Nephron (organoid): ENCODE data around the gene KIF26B.
A peak's percentile ranks its signal among the peaks of the same experiment; 100 is the strongest.

Source experiments
- H3K27ac Mint-ChIP-seq, 3 experiments: 2 replicates each; pipeline ENCODE4 v1.8.0; 2020; ENCODE audit warnings: mixed read lengths in 3 of 3, mild to moderate bottlenecking in 2 of 3, moderate library complexity in 1 of 3
- H3K27me3 Mint-ChIP-seq: 2 replicates; pipeline ENCODE4 v1.8.0; 2021; ENCODE audit warnings: low read depth, mild to moderate bottlenecking, moderate library complexity, mixed read lengths
- H3K36me3 Mint-ChIP-seq: 2 replicates; pipeline ENCODE4 v1.8.0; 2020; ENCODE audit warnings: low read depth, mixed read lengths
- H3K4me1 Mint-ChIP-seq: 2 replicates; pipeline ENCODE4 v1.8.0; 2020; ENCODE audit warnings: mixed read lengths
- H3K4me3 Mint-ChIP-seq, 3 experiments: 2 replicates each; pipeline ENCODE4 v1.8.0; 2020; ENCODE audit warnings: mild to moderate bottlenecking in 3 of 3, mixed read lengths in 3 of 3, moderate library complexity in 2 of 3
- H3K9me3 Mint-ChIP-seq: 2 replicates; pipeline ENCODE4 v1.8.0; 2020; ENCODE audit warnings: mixed read lengths
- CTCF ChIP-seq, 3 experiments: fragments of 200-600 bp; sonication (generic); IDR thresholded peaks; one replicate each; pipeline ENCODE4 v1.5.0; 2021; ENCODE audit warnings: antibody characterized with exemption in 3 of 3; ENCODE audit not compliant: unreplicated experiment in 3 of 3

KIF26B gene

GRCh38 chr1:245477941-245478340, 323.2 kb downstream of the KIF26B start:
- H3K36me3 Mint-ChIP-seq: no peaks in the 10 kb centered on the region
- no peaks in the 10 kb centered on the region for H3K9me3 Mint-ChIP-seq
- H3K27me3 Mint-ChIP-seq: no peaks in the 10 kb centered on the region
- no peaks in the 10 kb centered on the region for H3K4me1 Mint-ChIP-seq
- H3K4me3 Mint-ChIP-seq: no peak overlapping the region
- H3K27ac Mint-ChIP-seq: no peak overlapping the region
- no peak for TF ChIP-seq CTCF (IDR thresholded peaks at IDR 0.05; ENCODE audit: unreplicated experiment in 3 of 3)

GRCh38 chr1:245480393-245481120, 325.8 kb downstream of the KIF26B start:
- Mint-ChIP-seq H3K36me3 (no peaks in the 10 kb centered on the region), H3K27me3 (peaks cover 8% of the 10 kb centered on the region), H3K9me3 (no peaks in the 10 kb centered on the region), H3K27ac (no peak overlapping the region), H3K4me3 (no peak overlapping the region), H3K4me1 (no peaks in the 10 kb centered on the region)
- TF ChIP-seq CTCF (IDR thresholded peaks at IDR 0.05; ENCODE audit: unreplicated experiment in 3 of 3): no peak

GRCh38 chr1:245481261-245481660, 326.5 kb downstream of the KIF26B start:
- Mint-ChIP-seq H3K4me1 (no peaks in the 10 kb centered on the region), H3K27me3 (peaks cover 8% of the 10 kb centered on the region), H3K36me3 (no peaks in the 10 kb centered on the region), H3K27ac (no peak overlapping the region), H3K4me3 (no peak overlapping the region), H3K9me3 (no peaks in the 10 kb centered on the region)
- no peak for TF ChIP-seq CTCF (IDR thresholded peaks at IDR 0.05; ENCODE audit: unreplicated experiment in 3 of 3)

- no peaks in the 10 kb centered on the region for H3K4me1 Mint-ChIP-seq
- no peaks in the 10 kb centered on the region for H3K36me3 Mint-ChIP-seq
- no peaks in the 10 kb centered on the region for H3K9me3 Mint-ChIP-seq
- H3K4me3 Mint-ChIP-seq: no peak overlapping the region
- no peak for TF ChIP-seq CTCF (IDR thresholded peaks at IDR 0.05; ENCODE audit: unreplicated experiment in 3 of 3)
- peaks cover 8% of the 10 kb centered on the region for H3K27me3 Mint-ChIP-seq
- no peak overlapping the region for H3K27ac Mint-ChIP-seq
Measured at GRCh38 chr1:245483247-245483646, 328.5 kb downstream of the KIF26B start.

GRCh38 chr1:245484176-245484575, 329.4 kb downstream of the KIF26B start:
- no peak for TF ChIP-seq CTCF (IDR thresholded peaks at IDR 0.05; ENCODE audit: unreplicated experiment in 3 of 3)
- no peak overlapping the region for H3K27ac Mint-ChIP-seq
- H3K9me3 Mint-ChIP-seq: no peaks in the 10 kb centered on the region
- H3K27me3 Mint-ChIP-seq: peaks cover 8% of the 10 kb centered on the region
- H3K4me3 Mint-ChIP-seq: no peak overlapping the region
- no peaks in the 10 kb centered on the region for H3K36me3 Mint-ChIP-seq
- H3K4me1 Mint-ChIP-seq: no peaks in the 10 kb centered on the region

GRCh38 chr1:245485996-245486395, 331.2 kb downstream of the KIF26B start:
- H3K9me3 Mint-ChIP-seq: peaks cover 3% of the 10 kb centered on the region
- no peak overlapping the region for H3K4me3 Mint-ChIP-seq
- no peaks in the 10 kb centered on the region for H3K4me1 Mint-ChIP-seq
- peaks cover 8% of the 10 kb centered on the region for H3K27me3 Mint-ChIP-seq
- TF ChIP-seq CTCF (IDR thresholded peaks at IDR 0.05; ENCODE audit: unreplicated experiment in 3 of 3): no peak
- H3K27ac Mint-ChIP-seq: peak overlapping the region in 1 of 3 experiments; percentile 30
- H3K36me3 Mint-ChIP-seq: peaks cover 14% of the 10 kb centered on the region
